Ectodermal cell (in vitro differentiated cells): ENCODE data around the gene TTC32. TPM values are rescaled to one million over a fixed set of nuclear protein-coding genes. Genes with fewer than 3 reads are reported as not detected.

ENCODE experiments used
- H3K27ac ChIP-seq: 2 replicates; pipeline ENCODE4 v1.7.0; 2013; ENCODE audit warnings: mild to moderate bottlenecking, low read depth, low read length; ENCODE audit not compliant: insufficient read depth, poor library complexity, severe bottlenecking
- H3K27me3 ChIP-seq: 2 replicates; pipeline ENCODE4 v1.7.0; 2013; ENCODE audit warnings: mild to moderate bottlenecking, low read length; ENCODE audit not compliant: insufficient read depth, control insufficient read depth, poor library complexity, severe bottlenecking
- H3K36me3 ChIP-seq: one replicate; pipeline ENCODE4 v1.7.0; 2013; ENCODE audit warnings: low read length; ENCODE audit not compliant: control insufficient read depth, insufficient read depth
- H3K4me1 ChIP-seq: one replicate; pipeline ENCODE4 v1.7.0; 2013; ENCODE audit warnings: low read length; ENCODE audit not compliant: control insufficient read depth, insufficient read depth
- H3K4me3 ChIP-seq: 2 replicates; pipeline ENCODE4 v1.7.0; 2013; ENCODE audit warnings: low read depth, low read length, control low read depth; ENCODE audit not compliant: insufficient read depth
- H3K9me3 ChIP-seq: 2 replicates; pipeline ENCODE4 v1.7.0; 2013; ENCODE audit warnings: mild to moderate bottlenecking, low read length, moderate library complexity; ENCODE audit not compliant: control insufficient read depth
- WGBS, 2 experiments: methylation state at CpG; one replicate each; pipeline ENCODE4 v1.1.7; 2013; ENCODE audit warnings: missing lambda C conversion rate in 2 of 2; 5-methylcytosine and 5-hydroxymethylcytosine counted together
- polyA plus RNA-seq, 4 experiments: library from polyadenylated mRNA; stranded (reverse); fragments of 50-300 nt; gene quantifications; one replicate each; pipeline ENCODE4 v1.2.3, GENCODE V29; 2013

The TTC32 gene
- polyA plus RNA-seq (2013, experiment 1 of 4): 17.9 TPM
- 20.8 TPM for polyA plus RNA-seq (2013, experiment 2 of 4)
- polyA plus RNA-seq (2013, experiment 3 of 4): 19.6 TPM
- polyA plus RNA-seq (2013, experiment 4 of 4): 22.6 TPM

DNA sequence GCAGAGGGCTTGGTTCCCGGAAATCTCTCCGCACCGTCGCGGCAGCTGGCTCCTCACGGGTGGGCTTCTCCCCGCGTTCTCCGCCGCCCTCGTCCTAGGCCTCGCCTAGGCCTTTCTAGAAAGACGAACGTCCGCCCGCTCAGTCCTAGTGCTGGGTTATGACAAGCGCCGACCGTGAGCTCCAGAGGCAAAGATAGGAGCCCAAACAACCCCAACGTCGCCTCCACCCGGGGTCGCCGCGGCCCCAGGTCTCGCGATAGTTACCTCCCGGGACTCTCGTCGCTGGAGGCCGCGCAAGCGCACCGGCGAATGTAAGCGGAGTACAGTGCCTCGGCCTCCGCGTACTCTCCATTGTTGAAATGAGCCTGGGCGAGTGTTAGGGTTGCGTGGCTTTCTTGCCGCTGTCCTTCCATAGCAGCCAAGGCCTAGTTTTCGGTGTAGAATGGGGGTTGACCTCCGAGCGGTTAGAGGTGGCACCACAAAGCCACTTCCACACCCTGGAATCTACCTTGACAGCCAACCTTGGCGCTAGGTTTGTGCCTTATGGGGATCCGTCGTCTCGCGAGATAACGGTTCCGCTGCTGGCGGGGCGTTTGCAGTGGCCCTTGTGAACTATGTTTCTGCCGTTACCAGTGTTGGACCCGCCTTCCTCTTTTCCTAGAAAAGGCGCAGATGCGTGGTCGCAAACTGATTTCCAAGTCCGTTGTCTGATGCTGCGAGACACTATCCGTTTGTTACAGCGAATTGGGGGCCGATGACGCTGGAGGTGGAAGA lies at the start of gene TTC32:
Gene TTC32 (minus strand): TSS at position 542 of the 774 bp plus-strand sequence. CDS start 129 bp downstream, at position 413.
- H3K9me3 ChIP-seq: no peaks in the 10 kb centered on the region
- H3K4me1 ChIP-seq: peaks cover 9% of the 10 kb centered on the region
- H3K27ac ChIP-seq: peak within 1 kb of the TSS; percentile 96
- H3K36me3 ChIP-seq: no peaks in the 10 kb centered on the region
- peak within 1 kb of the TSS; percentile 99 for H3K4me3 ChIP-seq
- WGBS, 2 experiments: 0 to 2% methylated on average over 65 of the region's 65 CpGs
- no peaks in the 10 kb centered on the region for H3K27me3 ChIP-seq

DNA sequence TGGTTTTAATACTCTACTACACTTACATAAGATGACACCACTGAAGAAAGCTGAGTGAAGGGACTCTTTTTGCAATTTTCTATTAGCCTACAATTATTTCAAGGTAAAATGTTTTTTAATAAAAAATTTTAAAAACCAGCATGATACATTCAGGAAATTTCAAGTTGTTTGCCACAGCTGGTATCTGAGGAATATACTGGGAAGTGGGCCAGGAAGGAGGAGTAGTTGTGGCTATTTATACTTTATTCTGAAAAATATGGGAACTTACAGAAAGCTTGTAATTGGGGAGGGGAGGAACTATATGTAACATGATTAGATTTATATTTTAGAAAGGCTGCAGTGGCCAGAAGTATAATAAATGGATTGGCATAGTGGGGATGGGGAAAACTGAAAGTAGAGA lies 47.3 kb upstream of the TTC32 start:
- Histone ChIP-seq H3K27me3 (no peaks in the 10 kb centered on the region), H3K27ac (no peak overlapping the region), H3K4me1 (no peaks in the 10 kb centered on the region), H3K9me3 (no peaks in the 10 kb centered on the region), H3K36me3 (peaks cover 7% of the 10 kb centered on the region), H3K4me3 (no peak overlapping the region)

DNA sequence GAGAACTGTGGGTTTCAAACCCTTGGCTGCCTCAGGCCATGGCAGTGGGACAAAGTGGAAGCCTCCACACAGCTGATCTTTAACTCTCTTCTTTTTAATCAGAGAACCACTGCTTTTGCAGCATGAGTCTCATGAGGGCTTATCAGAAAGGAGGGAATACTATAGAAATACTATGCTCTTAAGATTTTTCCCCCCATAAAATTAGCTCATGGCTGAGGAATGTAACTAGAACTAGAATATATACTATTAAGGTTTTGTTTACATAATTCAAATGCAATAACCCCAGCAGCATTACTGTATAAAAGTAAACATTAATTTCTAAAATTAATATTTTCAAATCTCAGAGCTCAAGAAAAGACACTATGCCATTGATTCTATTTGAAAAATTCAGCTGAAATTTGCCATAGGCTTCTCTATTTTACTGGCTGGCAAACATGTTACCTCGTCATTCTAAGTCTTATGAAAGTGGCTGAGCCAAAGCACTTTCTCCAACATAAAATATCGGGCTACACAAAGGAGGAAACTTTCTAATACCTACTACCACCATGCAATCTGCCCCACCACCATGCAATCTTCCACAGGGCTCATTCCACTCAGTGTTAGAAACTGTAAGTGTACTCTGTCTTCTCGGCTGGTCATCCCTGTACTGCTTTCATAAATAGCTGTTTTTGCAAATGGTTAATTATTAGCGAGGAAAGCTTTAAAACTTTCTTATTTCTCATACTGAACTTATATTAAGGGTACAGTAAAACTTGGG lies 45.6 kb upstream of the TTC32 start:
- Histone ChIP-seq H3K4me1 (no peaks in the 10 kb centered on the region), H3K36me3 (peaks cover 7% of the 10 kb centered on the region), H3K9me3 (no peaks in the 10 kb centered on the region), H3K4me3 (no peak overlapping the region), H3K27ac (no peak overlapping the region), H3K27me3 (no peaks in the 10 kb centered on the region)
- 89 to 94% methylated on average over 3 of the region's 4 CpGs for WGBS, 2 experiments

DNA sequence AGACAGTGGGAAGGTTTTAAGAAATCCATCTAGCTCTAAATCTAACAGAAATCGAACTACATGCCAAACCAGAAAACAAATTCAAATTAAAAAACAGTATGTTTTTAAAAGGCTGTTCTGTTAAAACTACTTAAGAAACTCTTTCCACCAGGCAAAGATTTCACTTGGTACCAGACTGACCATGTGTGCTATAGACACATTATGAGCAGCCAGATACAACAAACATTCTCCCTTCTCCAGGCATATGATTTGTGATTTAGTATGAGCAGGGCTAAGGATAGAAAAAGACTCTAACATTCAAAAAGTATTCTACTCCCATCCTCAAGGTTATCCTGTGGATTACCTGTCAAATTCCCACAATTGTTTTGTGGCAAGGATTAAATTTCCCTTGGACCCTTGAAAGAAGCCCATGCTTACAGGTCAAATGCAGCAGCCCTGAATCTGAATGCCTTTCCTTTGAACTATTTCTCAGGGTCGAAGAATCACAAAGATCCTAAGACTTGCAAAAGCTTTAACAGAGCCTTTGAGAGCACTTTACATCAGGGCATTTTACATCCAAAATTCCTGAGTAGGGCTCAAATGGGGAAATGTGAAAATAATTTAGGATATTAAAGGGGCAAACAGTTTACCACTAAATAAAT lies 42.5 kb upstream of the TTC32 start:
- peaks cover 7% of the 10 kb centered on the region for H3K36me3 ChIP-seq

DNA sequence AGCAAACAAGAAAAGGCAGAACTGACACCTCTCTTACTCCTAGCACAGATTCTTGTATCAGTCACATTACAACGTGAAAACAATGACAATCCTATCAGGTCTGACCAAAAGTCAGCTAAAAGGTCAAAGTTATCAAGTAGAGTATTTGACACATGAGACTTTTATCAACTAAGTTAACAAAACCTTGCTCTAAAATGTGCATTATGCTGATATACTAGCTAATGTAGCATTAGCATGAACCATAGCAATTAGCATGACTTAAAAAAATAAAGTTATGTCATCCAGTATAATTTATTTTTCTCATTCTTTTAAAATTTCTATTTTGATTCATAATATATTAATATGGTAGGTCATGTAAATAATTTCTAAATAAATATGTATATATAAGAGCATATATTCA lies 41.4 kb upstream of the TTC32 start:
- no peaks in the 10 kb centered on the region for H3K9me3 ChIP-seq
- H3K27me3 ChIP-seq: no peaks in the 10 kb centered on the region
- WGBS, 2 experiments: 44 to 79% methylated on average over 1 of the region's 1 CpG
- peaks cover 10% of the 10 kb centered on the region for H3K36me3 ChIP-seq
- no peak overlapping the region for H3K4me3 ChIP-seq
- H3K4me1 ChIP-seq: no peaks in the 10 kb centered on the region
- no peak overlapping the region for H3K27ac ChIP-seq

More for the DNA sequence above, 42.5 kb upstream of the TTC32 start:
- Histone ChIP-seq H3K4me1 (no peaks in the 10 kb centered on the region), H3K4me3 (no peak overlapping the region), H3K9me3 (no peaks in the 10 kb centered on the region), H3K27ac (peak overlapping the region; percentile 17), H3K27me3 (no peaks in the 10 kb centered on the region)
- WGBS, 2 experiments: 24 to 63% methylated on average over 1 to 2 of the region's 2 CpGs

DNA sequence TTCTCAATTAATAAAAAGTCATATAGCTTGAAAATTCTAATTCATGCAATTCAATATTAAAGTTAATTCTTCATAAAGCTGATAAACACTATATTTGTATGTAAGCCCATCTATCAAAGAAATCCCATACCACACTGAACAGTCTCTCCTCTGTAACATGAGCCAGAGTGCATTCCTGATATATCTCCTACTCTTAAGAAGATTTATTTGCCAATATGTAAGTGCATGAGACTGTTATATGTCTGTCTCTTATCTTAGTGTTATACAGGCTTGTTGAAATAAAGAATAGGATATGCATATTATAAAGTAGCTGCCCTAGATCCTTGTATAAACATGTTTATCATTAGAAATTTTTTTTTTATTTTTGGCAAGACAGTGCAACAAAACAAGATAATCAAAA lies 40.4 kb upstream of the TTC32 start:
- Histone ChIP-seq H3K4me1 (no peaks in the 10 kb centered on the region), H3K9me3 (no peaks in the 10 kb centered on the region), H3K36me3 (peaks cover 16% of the 10 kb centered on the region), H3K4me3 (no peak overlapping the region), H3K27me3 (no peaks in the 10 kb centered on the region), H3K27ac (no peak overlapping the region)

DNA sequence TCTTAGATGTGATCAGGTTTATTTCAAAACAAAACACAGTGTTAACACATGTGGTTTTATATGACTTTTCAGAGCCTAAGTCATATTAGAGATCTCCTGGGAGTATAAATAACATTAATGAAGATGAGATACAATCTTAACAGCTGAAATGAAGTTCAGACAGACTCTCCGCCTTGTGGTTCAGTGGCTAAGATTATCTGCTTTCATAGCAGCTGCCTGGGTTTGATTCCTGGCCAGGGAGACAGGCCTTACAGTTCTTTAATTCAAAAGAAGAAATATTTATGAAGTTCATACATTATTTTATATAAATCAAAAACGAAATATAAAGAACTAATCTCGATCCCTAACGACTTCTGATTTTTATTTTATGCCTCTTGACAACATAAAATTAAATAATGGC lies 35.2 kb upstream of the TTC32 start:
- Histone ChIP-seq H3K4me3 (no peak overlapping the region), H3K4me1 (no peaks in the 10 kb centered on the region), H3K27ac (no peak overlapping the region), H3K9me3 (no peaks in the 10 kb centered on the region), H3K36me3 (peaks cover 13% of the 10 kb centered on the region), H3K27me3 (no peaks in the 10 kb centered on the region)
- WGBS, 2 experiments: 85 to 89% methylated on average over 1 to 4 of the region's 4 CpGs

DNA sequence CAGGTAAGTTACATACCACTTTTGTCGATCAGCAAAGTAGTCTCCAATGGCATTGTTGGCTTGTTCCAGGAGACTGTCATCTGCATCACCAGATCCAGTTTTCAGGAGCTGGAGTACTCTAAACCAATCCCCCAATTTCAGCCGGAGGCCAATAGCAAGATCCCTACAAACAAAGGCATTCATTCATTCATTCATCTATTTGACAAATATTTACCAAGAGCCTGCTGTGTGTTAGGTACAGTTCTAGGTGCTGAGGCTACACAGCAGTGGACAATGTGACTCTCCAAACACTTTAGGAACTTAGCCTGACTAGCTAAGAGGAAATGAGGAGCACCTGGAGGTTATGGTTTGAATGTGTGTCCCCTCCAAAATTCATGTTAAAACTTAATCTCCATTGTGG lies 34.4 kb upstream of the TTC32 start:
- Histone ChIP-seq H3K4me1 (no peaks in the 10 kb centered on the region), H3K9me3 (no peaks in the 10 kb centered on the region), H3K27me3 (no peaks in the 10 kb centered on the region), H3K4me3 (no peak overlapping the region), H3K27ac (no peak overlapping the region), H3K36me3 (peaks cover 13% of the 10 kb centered on the region)
- WGBS, 2 experiments: 94 to 96% methylated on average over 2 of the region's 2 CpGs

DNA sequence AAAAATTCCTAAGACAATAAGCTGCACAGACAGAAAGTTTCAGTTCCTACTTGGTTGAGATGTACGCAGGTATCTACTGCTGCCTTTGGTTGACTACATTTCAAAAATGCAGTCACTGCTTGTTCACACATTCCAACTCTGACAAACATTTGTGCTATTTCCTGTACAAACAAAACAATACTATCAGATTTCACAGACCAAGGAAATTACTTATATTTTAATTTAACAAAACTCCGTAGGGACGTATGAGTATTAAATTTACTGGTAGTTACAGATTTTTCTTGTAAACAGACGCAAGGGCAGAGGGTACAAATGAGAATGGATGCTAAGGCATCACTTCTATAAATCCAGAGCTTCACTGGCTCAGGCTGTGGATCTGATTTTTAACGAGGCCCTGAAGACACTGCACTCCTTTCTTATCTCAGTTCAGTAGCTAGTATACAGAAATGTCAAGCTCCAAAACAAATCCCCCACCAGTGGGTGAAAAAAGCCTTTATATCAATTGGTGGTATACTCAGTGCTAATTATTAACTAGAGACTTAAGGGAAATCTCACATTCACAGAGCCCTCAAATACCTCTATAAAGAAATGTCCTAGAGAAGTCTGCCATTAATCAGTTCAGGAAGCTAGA lies 31.7 kb upstream of the TTC32 start:
- Histone ChIP-seq H3K4me1 (no peaks in the 10 kb centered on the region), H3K27me3 (no peaks in the 10 kb centered on the region), H3K9me3 (no peaks in the 10 kb centered on the region), H3K36me3 (peaks cover 28% of the 10 kb centered on the region), H3K4me3 (no peak overlapping the region), H3K27ac (no peak overlapping the region)
- 91 to 93% methylated on average over 3 to 5 of the region's 5 CpGs for WGBS, 2 experiments

DNA sequence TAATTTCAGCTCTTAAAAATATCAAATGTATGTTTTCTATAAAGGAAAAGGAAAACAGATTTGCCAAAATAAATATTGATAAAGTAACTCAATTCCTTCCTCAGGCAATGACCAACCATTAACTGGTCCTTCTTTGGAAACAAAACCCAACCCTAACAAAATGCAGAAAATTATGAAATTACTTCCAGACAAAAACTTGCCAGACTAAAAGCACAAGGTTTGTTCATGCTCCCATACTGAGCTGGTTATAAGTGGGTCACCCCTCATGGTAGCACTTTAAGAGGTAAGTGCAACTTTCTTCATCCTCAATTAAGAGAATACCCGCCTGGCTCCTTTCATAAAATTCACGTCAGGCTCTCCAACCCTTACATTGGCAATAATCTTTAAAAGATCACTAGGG lies 31.1 kb upstream of the TTC32 start:
- Histone ChIP-seq H3K36me3 (peaks cover 28% of the 10 kb centered on the region), H3K27ac (no peak overlapping the region), H3K9me3 (no peaks in the 10 kb centered on the region), H3K4me3 (no peak overlapping the region), H3K27me3 (no peaks in the 10 kb centered on the region), H3K4me1 (no peaks in the 10 kb centered on the region)
- WGBS, 2 experiments: 93 to 99% methylated on average over 2 of the region's 2 CpGs
